HG03060 (cell line): ENCODE measurements around the gene GRB10.
"Not testable (repeated sequence)": the region's sequence is repeated elsewhere in the genome, so short reads cannot be mapped to it uniquely, and the experiment has no call there.

Experiments
- ATAC-seq: cut with Tn5 transposase; IDR thresholded peaks from one replicate; pipeline ENCODE4 v1.9.1; 2021; ENCODE audit warnings: low read depth, moderate number of reproducible peaks; ENCODE audit not compliant: unreplicated experiment

GRB10 gene

GRCh38 chr7:50594734-50595485, 187.8 kb downstream of the GRB10 start:
- ATAC-seq = peak; percentile 33

- no peak for ATAC-seq
Observed at GRCh38 chr7:50594136-50594535, 188.6 kb downstream of the GRB10 start.

GRCh38 chr7:50592940-50593339, 189.8 kb downstream of the GRB10 start:
- ATAC-seq = no peak

GRCh38 chr7:50591480-50592438, 190.9 kb downstream of the GRB10 start:
- peak; percentile 55 for ATAC-seq

- no peak for ATAC-seq
Observed at GRCh38 chr7:50591098-50591479, 191.6 kb downstream of the GRB10 start.

GRCh38 chr7:50590535-50590934, 192.2 kb downstream of the GRB10 start:
- no peak for ATAC-seq

- ATAC-seq = no peak
Observed at GRCh38 chr7:50589364-50589763, 193.3 kb downstream of the GRB10 start.

- ATAC-seq = no peak
Observed at GRCh38 chr7:50588937-50589336, 193.8 kb downstream of the GRB10 start.

GRCh38 chr7:50587737-50588136, 195.0 kb downstream of the GRB10 start:
- ATAC-seq = no peak

- no peak for ATAC-seq
Observed at GRCh38 chr7:50584793-50585408, 197.8 kb downstream of the GRB10 start.

- no peak for ATAC-seq
Observed at GRCh38 chr7:50584386-50584785, 198.3 kb downstream of the GRB10 start.

GRCh38 chr7:50583295-50583694, 199.4 kb downstream of the GRB10 start:
- not testable (repeated sequence) for ATAC-seq

GRCh38 chr7:50582271-50582670, 200.4 kb downstream of the GRB10 start:
- not testable (repeated sequence) for ATAC-seq

- ATAC-seq = not testable (repeated sequence)
Observed at GRCh38 chr7:50580666-50581065, 202.0 kb downstream of the GRB10 start.

- no peak for ATAC-seq
Observed at GRCh38 chr7:50580057-50580456, 202.6 kb downstream of the GRB10 start.

- not testable (repeated sequence) for ATAC-seq
Observed at GRCh38 chr7:50578105-50578504, 204.6 kb downstream of the GRB10 start.

- no peak for ATAC-seq
Observed at GRCh38 chr7:50577569-50577968, 205.1 kb downstream of the GRB10 start.

GRCh38 chr7:50576388-50576787, 206.3 kb downstream of the GRB10 start:
- not testable (repeated sequence) for ATAC-seq

- ATAC-seq = no peak
Observed at GRCh38 chr7:50567715-50568261, 214.9 kb downstream of the GRB10 start.

GRCh38 chr7:50565977-50566376, 216.7 kb downstream of the GRB10 start:
- no peak for ATAC-seq

GRCh38 chr7:50565559-50565916, 217.2 kb downstream of the GRB10 start:
- no peak for ATAC-seq
